DMS53 (cell line): ENCODE measurements around the gene ZCCHC8.
"Not testable (repeated sequence)": the region's sequence is repeated elsewhere in the genome, so short reads cannot be mapped to it uniquely, and the experiment has no call there.

Source experiments
- DNase-seq: peaks from one replicate; lab custom pipeline; 2025; lab: John Stamatoyannopoulos, UW

Gene ZCCHC8

GRCh38 chr12:122471324-122472226 is 29.2 kb downstream of the ZCCHC8 start:
- DNase-seq = peak; percentile 80

GRCh38 chr12:122470576-122470975 is 30.2 kb downstream of the ZCCHC8 start:
- not testable (repeated sequence) for DNase-seq

- not testable (repeated sequence) for DNase-seq
These were observed 30.9 kb downstream of the ZCCHC8 start for GRCh38 chr12:122469856-122470255.

- DNase-seq = peak; percentile 34
These were observed 32.7 kb downstream of the ZCCHC8 start for GRCh38 chr12:122467983-122468382.

- DNase-seq = peak; percentile 35
These were observed 36.3 kb downstream of the ZCCHC8 start for GRCh38 chr12:122464317-122465042.

- no peak for DNase-seq
These were observed 40.1 kb downstream of the ZCCHC8 start for GRCh38 chr12:122460641-122461040.

- DNase-seq = no peak
These were observed 40.7 kb downstream of the ZCCHC8 start for GRCh38 chr12:122460061-122460460.

GRCh38 chr12:122459211-122459610 is 41.5 kb downstream of the ZCCHC8 start:
- DNase-seq = peak; percentile 76

GRCh38 chr12:122458105-122459035 is 42.4 kb downstream of the ZCCHC8 start:
- DNase-seq = peak; percentile 28

- no peak for DNase-seq
These were observed 43.1 kb downstream of the ZCCHC8 start for GRCh38 chr12:122457627-122458026.

GRCh38 chr12:122454739-122455138 is 46.0 kb downstream of the ZCCHC8 start:
- no peak for DNase-seq

- no peak for DNase-seq
These were observed 46.4 kb downstream of the ZCCHC8 start for GRCh38 chr12:122454250-122454721.

- DNase-seq = no peak
These were observed 47.9 kb downstream of the ZCCHC8 start for GRCh38 chr12:122452701-122453285.

- peak; percentile 72 for DNase-seq
These were observed 51.4 kb downstream of the ZCCHC8 start for GRCh38 chr12:122449317-122449716.

GRCh38 chr12:122447825-122448224 is 52.9 kb downstream of the ZCCHC8 start:
- not testable (repeated sequence) for DNase-seq

GRCh38 chr12:122446390-122446789 is 54.3 kb downstream of the ZCCHC8 start:
- not testable (repeated sequence) for DNase-seq

GRCh38 chr12:122444071-122444470 is 56.7 kb downstream of the ZCCHC8 start:
- DNase-seq = not testable (repeated sequence)

GRCh38 chr12:122438822-122439221 is 61.9 kb downstream of the ZCCHC8 start:
- not testable (repeated sequence) for DNase-seq

GRCh38 chr12:122437656-122438121 is 63.0 kb downstream of the ZCCHC8 start:
- no peak for DNase-seq

- DNase-seq = no peak
These were observed 65.5 kb downstream of the ZCCHC8 start for GRCh38 chr12:122435186-122435585.

- not testable (repeated sequence) for DNase-seq
These were observed 71.7 kb downstream of the ZCCHC8 start for GRCh38 chr12:122429043-122429442.
